CD4-positive, CD25-positive, alpha-beta regulatory T cell (primary cell): ENCODE measurements around the gene IL33. TPM values are rescaled to one million over a fixed set of nuclear protein-coding genes. Genes with fewer than 3 reads are reported as not detected.

Source experiments
- ATAC-seq, 2 donors: fragments of 150-1000 bp; cut with Tn5 transposase; one replicate each; pipeline ENCODE4 v1.10.0; 2021; ENCODE audit warnings: low read depth in 2 of 2, moderate number of reproducible peaks in 2 of 2, moderate library complexity in 1 of 2
- DNase-seq, 3 donors: peaks; one replicate each; pipeline versions ENCODE4 v3.0.0 to v3.0.0-alpha.2; 2012 to 2022; ENCODE audit warnings: mixed read lengths in 1 of 3
- H3K27ac ChIP-seq: one replicate; pipeline ENCODE4 v1.7.0; 2013; ENCODE audit warnings: mild to moderate bottlenecking, low read length; ENCODE audit not compliant: insufficient read depth, poor library complexity, severe bottlenecking
- H3K27me3 ChIP-seq: one replicate; pipeline ENCODE4 v1.7.0; 2013; ENCODE audit warnings: low read length; ENCODE audit not compliant: control insufficient read depth, insufficient read depth
- H3K36me3 ChIP-seq: one replicate; pipeline ENCODE4 v1.7.0; 2013; ENCODE audit warnings: mild to moderate bottlenecking, low read length, moderate library complexity; ENCODE audit not compliant: control insufficient read depth, insufficient read depth
- H3K4me1 ChIP-seq: 2 replicates; pipeline ENCODE4 v1.7.0; 2013; ENCODE audit warnings: mild to moderate bottlenecking, low read length; ENCODE audit not compliant: insufficient read depth, control insufficient read depth, poor library complexity, severe bottlenecking
- H3K4me3 ChIP-seq: one replicate; pipeline ENCODE4 v1.7.0; 2013; ENCODE audit warnings: low read depth, mild to moderate bottlenecking, low read length, moderate library complexity
- H3K9me3 ChIP-seq, 2 experiments: 1 replicate in 1 of 2; 2 replicates in 1 of 2; pipeline ENCODE4 v1.7.0; 2013; ENCODE audit warnings: low read length in 2 of 2, mild to moderate bottlenecking in 1 of 2, moderate library complexity in 1 of 2; ENCODE audit not compliant: control insufficient read depth in 2 of 2
- H3K27ac Mint-ChIP-seq, 3 donors: one replicate each; pipeline ENCODE4 v1.8.0; 2020 to 2022; ENCODE audit warnings: mild to moderate bottlenecking in 3 of 3, mixed read lengths in 3 of 3, moderate library complexity in 2 of 3
- H3K27me3 Mint-ChIP-seq: one replicate; pipeline ENCODE4 v1.8.0; 2022; ENCODE audit warnings: mild to moderate bottlenecking, mixed read lengths
- H3K36me3 Mint-ChIP-seq: one replicate; pipeline ENCODE4 v1.8.0; 2020; ENCODE audit warnings: mixed read lengths
- H3K4me1 Mint-ChIP-seq, 4 donors: one replicate each; pipeline ENCODE4 v1.8.0; 2020 to 2022; ENCODE audit warnings: mixed read lengths in 4 of 4, mild to moderate bottlenecking in 1 of 4
- H3K4me3 Mint-ChIP-seq, 4 donors: one replicate each; pipeline ENCODE4 v1.8.0; 2020 to 2022; ENCODE audit warnings: mild to moderate bottlenecking in 4 of 4, mixed read lengths in 4 of 4, moderate library complexity in 3 of 4
- H3K9me3 Mint-ChIP-seq, 7 donors: one replicate each; pipeline ENCODE4 v1.8.0; 2020 to 2022; ENCODE audit warnings: mixed read lengths in 7 of 7, mild to moderate bottlenecking in 3 of 7, moderate library complexity in 2 of 7
- polyA plus RNA-seq, 4 donors: library from polyadenylated mRNA; unstranded; fragments of 300-500 nt; fragmentation: Illumina TruSeq; gene quantifications; one replicate each; pipeline ENCODE4 v1.2.3, GENCODE V29; 2021
- total RNA-seq: library from RNA; stranded (reverse); gene quantifications from one replicate; pipeline ENCODE4 v1.2.3, GENCODE V29; 2022

Gene IL33
- total and polyA plus RNA-seq, 5 donors from 2014 or later: not detected

DNA sequence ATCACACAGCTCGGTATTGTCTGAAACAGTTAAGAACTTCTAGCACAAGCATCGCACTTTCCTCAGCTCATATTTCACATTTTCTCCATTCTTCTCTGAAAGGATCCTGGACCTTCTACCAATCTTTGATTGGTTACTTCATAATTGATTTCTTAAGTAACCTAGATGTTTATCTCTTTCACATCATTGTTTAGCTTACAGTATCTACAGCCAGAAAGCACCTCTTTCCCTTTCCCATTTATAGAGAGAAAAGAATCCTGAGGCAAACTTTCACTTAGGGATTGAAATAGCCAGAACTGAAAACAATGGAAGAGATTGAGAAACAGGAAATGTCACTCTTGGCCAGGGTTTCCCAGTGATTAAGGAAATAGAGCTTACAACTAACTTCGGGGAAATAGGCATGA is 2.5 kb downstream of the IL33 start:
- Mint-ChIP-seq H3K4me3 (no peak overlapping the region), H3K9me3 (peaks cover 0 to 2% (median 0%) of the 10 kb centered on the region in 7 donors), H3K4me1 (no peaks in the 10 kb centered on the region), H3K27ac (no peak overlapping the region), H3K36me3 (no peaks in the 10 kb centered on the region), H3K27me3 (peaks cover 37% of the 10 kb centered on the region)
- no peak overlapping the region for H3K27ac ChIP-seq
- ATAC-seq (no peak), DNase-seq (no peak)
- no peaks in the 10 kb centered on the region for H3K9me3 ChIP-seq
- no peaks in the 10 kb centered on the region for H3K4me1 ChIP-seq
- peaks cover 7% of the 10 kb centered on the region for H3K27me3 ChIP-seq
- H3K36me3 ChIP-seq: no peaks in the 10 kb centered on the region
- H3K4me3 ChIP-seq: no peak overlapping the region

- Histone ChIP-seq H3K4me1 (no peaks in the 10 kb centered on the region), H3K4me3 (no peak overlapping the region), H3K27me3 (peaks cover 7% of the 10 kb centered on the region), H3K27ac (no peak overlapping the region), H3K9me3 (no peaks in the 10 kb centered on the region), H3K36me3 (no peaks in the 10 kb centered on the region)
- Mint-ChIP-seq H3K4me1 (no peaks in the 10 kb centered on the region), H3K9me3 (peaks cover 0 to 2% (median 0%) of the 10 kb centered on the region in 7 donors), H3K36me3 (no peaks in the 10 kb centered on the region), H3K27me3 (peaks cover 37% of the 10 kb centered on the region), H3K4me3 (no peak overlapping the region), H3K27ac (no peak overlapping the region)
- DNase-seq (no peak), ATAC-seq (no peak)
These were observed 3.4 kb downstream of the IL33 start for GRCh38 chr9:6219040-6219439.

DNA sequence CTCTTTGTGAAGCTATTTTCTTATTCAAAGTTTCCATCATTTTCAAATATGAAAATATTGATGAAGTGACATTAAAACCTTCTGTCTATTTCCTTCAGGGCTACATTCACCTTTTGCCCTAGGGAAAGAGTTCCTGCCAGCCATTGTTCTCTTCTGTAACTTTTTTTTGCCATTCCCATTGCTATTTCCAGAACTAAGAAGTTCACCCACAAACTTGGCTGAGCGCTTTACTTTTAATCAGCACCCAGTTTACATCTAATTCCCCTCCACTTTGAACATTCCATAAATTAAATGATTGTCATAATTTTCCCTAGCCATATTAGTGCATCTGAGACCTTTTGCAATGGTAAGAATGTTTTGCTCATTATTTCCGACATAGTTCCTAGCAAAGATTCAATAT is 4.4 kb downstream of the IL33 start:
- H3K27me3 ChIP-seq: peaks cover 4% of the 10 kb centered on the region
- H3K36me3 ChIP-seq: no peaks in the 10 kb centered on the region
- no peak overlapping the region for H3K27ac ChIP-seq
- H3K4me1 ChIP-seq: no peaks in the 10 kb centered on the region
- no peak overlapping the region for H3K4me3 Mint-ChIP-seq
- no peak overlapping the region for H3K27ac Mint-ChIP-seq
- H3K27me3 Mint-ChIP-seq: peaks cover 31% of the 10 kb centered on the region
- H3K4me1 Mint-ChIP-seq: no peaks in the 10 kb centered on the region
- no peaks in the 10 kb centered on the region for H3K9me3 ChIP-seq
- no peaks in the 10 kb centered on the region for H3K36me3 Mint-ChIP-seq
- peaks cover 0 to 2% (median 0%) of the 10 kb centered on the region in 7 donors for H3K9me3 Mint-ChIP-seq
- no peak for DNase-seq
- no peak overlapping the region for H3K4me3 ChIP-seq
- ATAC-seq: no peak

GRCh38 chr9:6224393-6225154 is 9.0 kb downstream of the IL33 start:
- no peak for ATAC-seq
- Histone ChIP-seq H3K27ac (no peak overlapping the region), H3K4me1 (no peaks in the 10 kb centered on the region), H3K4me3 (no peak overlapping the region), H3K9me3 (no peaks in the 10 kb centered on the region), H3K36me3 (no peaks in the 10 kb centered on the region), H3K27me3 (no peaks in the 10 kb centered on the region)
- no peak overlapping the region for H3K4me3 Mint-ChIP-seq
- no peaks in the 10 kb centered on the region for H3K4me1 Mint-ChIP-seq
- peaks cover 10% of the 10 kb centered on the region for H3K27me3 Mint-ChIP-seq
- H3K36me3 Mint-ChIP-seq: no peaks in the 10 kb centered on the region
- peaks cover 0 to 4% (median 0%) of the 10 kb centered on the region in 7 donors for H3K9me3 Mint-ChIP-seq
- H3K27ac Mint-ChIP-seq: no peak overlapping the region
- no peak for DNase-seq

DNA sequence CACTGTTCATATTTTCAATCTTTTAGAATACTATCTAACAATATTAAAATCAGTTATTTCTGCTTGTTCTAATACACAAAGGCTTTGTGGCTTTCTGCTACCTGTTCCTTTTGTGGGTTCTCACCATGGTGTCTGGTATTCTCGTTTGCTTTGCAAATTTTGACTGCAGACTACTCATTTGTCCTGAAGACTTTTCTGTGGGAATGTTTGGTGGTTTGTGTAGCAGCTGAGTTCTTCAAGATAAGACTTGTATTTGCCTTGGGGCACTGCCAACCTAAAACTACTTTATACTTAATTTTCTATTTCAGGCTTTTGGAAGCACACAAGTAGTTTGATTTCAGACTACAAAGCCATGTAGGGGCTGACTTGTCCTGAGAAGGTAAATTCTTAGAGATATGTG is 11.1 kb downstream of the IL33 start:
- ATAC-seq: no peak
- H3K9me3 Mint-ChIP-seq: peaks cover 0 to 4% (median 0%) of the 10 kb centered on the region in 7 donors
- no peaks in the 10 kb centered on the region for H3K4me1 ChIP-seq
- H3K9me3 ChIP-seq: no peaks in the 10 kb centered on the region
- no peaks in the 10 kb centered on the region for H3K4me1 Mint-ChIP-seq
- H3K27me3 Mint-ChIP-seq: peaks cover 10% of the 10 kb centered on the region
- H3K27ac Mint-ChIP-seq: no peak overlapping the region
- H3K27ac ChIP-seq: no peak overlapping the region
- no peak for DNase-seq
- H3K4me3 ChIP-seq: no peak overlapping the region
- no peaks in the 10 kb centered on the region for H3K36me3 Mint-ChIP-seq
- H3K27me3 ChIP-seq: no peaks in the 10 kb centered on the region
- no peak overlapping the region for H3K4me3 Mint-ChIP-seq
- H3K36me3 ChIP-seq: no peaks in the 10 kb centered on the region

GRCh38 chr9:6229186-6229585 is 13.6 kb downstream of the IL33 start:
- Mint-ChIP-seq H3K9me3 (peaks cover 0 to 2% (median 0%) of the 10 kb centered on the region in 7 donors), H3K4me1 (no peaks in the 10 kb centered on the region), H3K4me3 (no peak overlapping the region), H3K27ac (no peak overlapping the region), H3K36me3 (no peaks in the 10 kb centered on the region), H3K27me3 (peaks cover 10% of the 10 kb centered on the region)
- ATAC-seq (no peak), DNase-seq (no peak)
- no peaks in the 10 kb centered on the region for H3K36me3 ChIP-seq
- H3K4me1 ChIP-seq: no peaks in the 10 kb centered on the region
- no peak overlapping the region for H3K27ac ChIP-seq
- no peaks in the 10 kb centered on the region for H3K9me3 ChIP-seq
- H3K27me3 ChIP-seq: peaks cover 3% of the 10 kb centered on the region
- no peak overlapping the region for H3K4me3 ChIP-seq

GRCh38 chr9:6229619-6230018 is 14.0 kb downstream of the IL33 start:
- no peaks in the 10 kb centered on the region for H3K4me1 ChIP-seq
- DNase-seq (no peak), ATAC-seq (no peak)
- peaks cover 3% of the 10 kb centered on the region for H3K27me3 ChIP-seq
- peaks cover 0 to 2% (median 0%) of the 10 kb centered on the region in 7 donors for H3K9me3 Mint-ChIP-seq
- no peaks in the 10 kb centered on the region for H3K9me3 ChIP-seq
- H3K4me3 Mint-ChIP-seq: no peak overlapping the region
- H3K27me3 Mint-ChIP-seq: peaks cover 10% of the 10 kb centered on the region
- no peak overlapping the region for H3K27ac ChIP-seq
- H3K36me3 Mint-ChIP-seq: no peaks in the 10 kb centered on the region
- H3K4me3 ChIP-seq: no peak overlapping the region
- H3K36me3 ChIP-seq: no peaks in the 10 kb centered on the region
- H3K27ac Mint-ChIP-seq: no peak overlapping the region
- H3K4me1 Mint-ChIP-seq: no peaks in the 10 kb centered on the region
